Left forelimb (tissue), 1 donor: ENCODE measurements around the gene IFNLR1.

Source experiments
- DNase-seq: peaks from one replicate; pipeline ENCODE4 v3.0.0-alpha.2; 2018; ENCODE audit warnings: low spot score

IFNLR1 gene

DNA sequence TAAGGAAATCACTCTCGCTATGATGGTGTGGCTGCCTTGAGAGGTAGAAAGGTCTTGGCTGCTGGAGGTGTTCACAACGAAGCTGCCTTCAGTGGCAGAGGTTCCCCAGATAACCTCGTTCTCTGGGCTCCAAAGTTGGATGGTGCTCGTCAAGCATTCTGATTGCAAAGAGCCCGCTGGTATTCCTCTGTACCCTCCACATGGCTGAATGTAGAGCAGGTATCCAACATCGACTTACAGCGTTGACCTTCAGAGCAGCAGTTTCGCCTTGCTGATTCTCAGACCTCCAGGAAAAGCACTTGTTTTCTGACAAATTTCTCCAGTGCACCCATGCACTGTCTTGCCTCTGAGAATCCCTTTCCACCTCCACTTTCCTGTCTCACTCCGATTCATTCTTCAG, 39.9 kb downstream of the IFNLR1 start:
- DNase-seq, result no peak

DNA sequence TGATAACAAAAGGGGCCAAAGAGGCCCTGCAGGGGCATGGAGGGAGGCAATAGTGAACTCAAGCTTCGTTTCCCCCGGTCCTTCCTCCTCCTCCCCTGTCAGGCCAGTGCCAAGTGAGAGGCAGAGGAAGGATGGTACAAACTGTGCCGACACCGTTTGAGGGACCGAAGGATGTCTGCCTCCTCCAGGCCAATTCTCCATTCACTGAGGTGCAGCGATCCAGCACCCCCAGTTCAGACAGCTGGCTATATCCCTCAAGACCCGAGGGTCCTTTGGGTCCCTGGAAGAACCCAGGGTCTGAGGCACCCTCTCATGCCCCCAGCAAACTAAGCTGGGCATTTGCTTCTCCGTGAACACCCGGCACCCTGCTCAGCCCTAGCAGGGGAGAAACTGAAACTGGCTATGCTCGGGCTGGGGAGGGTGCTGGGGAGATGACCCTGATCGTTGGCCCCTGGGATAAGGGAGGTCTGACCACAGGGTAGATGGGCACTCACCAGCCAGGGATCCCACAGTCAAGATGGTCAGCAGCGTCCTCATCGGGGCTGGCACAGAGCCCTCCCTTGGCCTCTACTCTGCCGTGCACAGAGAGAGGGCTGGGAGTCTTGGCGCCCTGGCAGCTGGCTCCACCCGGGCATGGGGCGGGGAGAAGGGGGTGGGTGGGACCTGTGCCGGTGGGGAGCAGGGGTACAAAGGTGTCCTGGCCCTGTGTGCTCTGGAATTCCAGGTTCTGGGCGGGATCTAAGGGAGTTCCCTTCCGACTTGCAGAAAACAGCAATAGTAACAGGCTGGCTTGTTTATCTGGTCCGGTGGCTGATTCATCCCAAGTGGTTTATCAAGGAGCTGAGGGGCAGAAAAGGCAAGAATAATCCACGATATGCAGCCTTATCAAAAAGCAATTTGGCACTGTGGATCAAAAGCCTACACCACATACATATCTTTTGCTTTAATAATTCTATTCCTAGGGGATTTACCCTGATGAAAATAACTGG, 44.2 kb downstream of the IFNLR1 start, which contains the start of gene IL22RA1:
TSS of gene IL22RA1 (minus strand) at position 595 of the 989 bp plus-strand sequence. CDS start at position 537, 58 bp downstream.
- DNase-seq, result no peak

GRCh38 chr1:24141311-24141997, 45.6 kb downstream of the IFNLR1 start:
- DNase-seq, result no peak

DNA sequence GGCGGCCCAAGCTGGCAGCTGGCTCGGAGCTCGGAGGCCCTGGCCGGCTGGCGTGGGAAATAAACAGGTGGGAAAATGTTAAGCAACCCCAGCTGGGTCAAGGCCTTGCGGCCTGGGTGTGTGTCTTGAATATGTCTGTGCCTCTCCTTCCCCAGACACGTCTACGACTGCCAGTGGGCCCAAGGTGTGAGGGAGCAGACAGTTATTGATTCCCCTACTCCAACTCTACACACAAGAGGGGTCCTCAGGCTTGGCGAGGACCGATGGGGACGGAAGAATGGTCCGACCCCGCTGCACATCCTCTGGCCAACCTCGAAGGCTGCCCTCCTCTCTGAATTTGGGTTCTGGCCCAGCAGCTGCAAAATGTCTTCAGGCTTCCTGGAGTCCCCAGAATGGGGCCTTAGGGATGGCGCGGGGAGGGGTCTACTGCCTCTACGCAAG, 46.3 kb downstream of the IFNLR1 start:
- DNase-seq, result no peak

DNA sequence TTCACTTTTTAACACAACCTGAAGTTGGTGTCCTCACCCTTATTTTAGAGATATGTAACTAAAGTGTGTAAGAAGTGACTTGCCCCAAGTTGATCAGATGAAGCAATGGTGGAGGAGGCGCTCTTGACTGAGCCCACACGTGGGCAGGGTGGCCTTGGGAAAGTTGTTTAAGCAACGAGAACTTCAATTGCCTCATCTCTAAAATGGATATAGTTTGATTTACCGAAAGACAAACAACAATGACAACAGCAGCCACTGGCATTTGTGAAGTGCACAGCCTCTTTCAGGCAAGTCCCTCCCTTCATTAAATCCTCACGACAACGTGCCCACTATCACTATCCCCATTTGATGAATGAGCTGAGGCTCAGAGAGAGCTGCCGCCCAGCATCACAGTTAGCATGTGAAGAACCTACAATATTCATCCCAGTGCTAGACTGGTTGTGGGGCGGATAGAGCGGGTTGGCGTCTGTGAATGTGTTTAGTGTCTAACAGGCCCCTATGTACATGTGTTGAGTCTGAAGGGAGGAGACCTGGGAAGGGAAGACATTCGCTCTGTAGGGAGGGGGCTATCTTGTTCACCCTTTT, 47.2 kb downstream of the IFNLR1 start:
- DNase-seq, result no peak

DNA sequence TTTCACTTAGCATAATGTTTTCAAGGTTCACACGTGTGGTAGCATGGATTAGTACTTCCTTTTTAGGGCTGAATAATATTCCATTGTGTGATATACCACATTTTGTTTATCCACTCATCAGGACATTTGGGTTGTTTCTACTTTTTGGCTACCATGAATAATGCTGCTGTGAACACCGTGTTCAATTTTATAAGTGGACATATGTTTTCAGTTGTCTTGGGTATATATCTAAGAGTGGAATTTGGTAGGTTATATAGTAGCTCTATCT, 47.9 kb downstream of the IFNLR1 start:
- no peak for DNase-seq

DNA sequence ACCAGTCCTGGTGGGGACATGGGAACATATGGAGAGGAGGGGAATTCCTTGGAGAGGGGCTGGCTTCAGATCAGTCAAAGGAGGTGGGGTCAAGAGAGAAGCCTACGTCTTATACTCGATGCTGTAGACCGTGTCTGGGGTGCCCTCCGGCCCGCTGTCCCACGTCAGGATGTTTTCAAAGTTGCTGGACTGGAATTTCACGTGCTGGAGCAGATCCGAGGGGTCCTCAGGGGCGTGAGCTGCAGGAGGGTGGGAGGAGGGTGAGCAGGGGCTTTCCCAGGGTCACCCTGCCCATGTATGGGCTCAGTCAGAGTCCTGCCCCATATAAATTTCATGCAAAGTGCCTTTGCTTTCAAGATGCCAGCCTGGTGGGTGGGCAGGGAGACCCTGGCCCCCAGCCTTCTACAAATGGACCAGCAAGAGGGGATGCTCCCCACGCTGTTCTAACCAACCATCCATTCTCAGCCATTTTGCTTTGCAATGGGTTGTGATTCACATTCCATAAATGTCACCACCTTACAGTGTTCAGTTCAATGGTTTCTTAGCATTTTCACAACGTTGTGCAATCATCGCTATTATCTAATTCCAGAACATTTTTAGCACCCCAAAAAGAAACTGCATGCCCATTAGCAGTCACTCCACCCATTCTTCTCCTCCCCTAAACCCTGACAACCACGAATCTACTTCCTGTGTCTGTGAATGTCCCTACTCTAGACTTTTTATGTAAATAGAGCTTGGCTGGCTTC, 48.4 kb downstream of the IFNLR1 start:
- DNase-seq, result no peak

- DNase-seq, result no peak
Measured at GRCh38 chr1:24136956-24137539, 50.0 kb downstream of the IFNLR1 start.

DNA sequence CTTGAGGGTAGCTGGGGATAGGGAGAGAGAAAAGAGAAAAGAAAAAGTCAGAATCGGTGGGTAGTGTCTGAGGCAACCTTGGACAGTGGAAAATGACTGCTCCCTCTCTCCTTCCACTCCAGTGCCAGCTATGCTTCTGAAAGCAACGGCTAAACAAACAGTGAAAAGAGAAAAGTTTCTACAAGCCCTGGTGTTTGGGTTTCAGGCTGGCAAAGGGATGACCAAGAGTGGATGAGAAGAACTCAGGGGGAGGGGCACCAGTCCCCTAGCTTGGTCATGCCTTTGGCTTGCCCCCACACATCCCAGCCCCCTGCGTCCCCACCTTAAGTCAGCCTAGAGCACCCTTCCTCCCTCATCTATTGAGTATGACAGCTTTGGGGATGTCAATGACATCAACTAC, 52.7 kb downstream of the IFNLR1 start:
- no peak for DNase-seq

- no peak for DNase-seq
Measured at GRCh38 chr1:24133819-24134218, 53.3 kb downstream of the IFNLR1 start.

- DNase-seq, result no peak
Measured at GRCh38 chr1:24130385-24130784, 56.7 kb downstream of the IFNLR1 start.

- DNase-seq, result no peak
Measured at GRCh38 chr1:24127801-24128363, 59.2 kb downstream of the IFNLR1 start.

GRCh38 chr1:24127134-24127800, 59.8 kb downstream of the IFNLR1 start:
- no peak for DNase-seq

- no peak for DNase-seq
Measured at GRCh38 chr1:24126672-24127023, 60.4 kb downstream of the IFNLR1 start.

- DNase-seq, result no peak
Measured at GRCh38 chr1:24126018-24126671, 60.9 kb downstream of the IFNLR1 start.

DNA sequence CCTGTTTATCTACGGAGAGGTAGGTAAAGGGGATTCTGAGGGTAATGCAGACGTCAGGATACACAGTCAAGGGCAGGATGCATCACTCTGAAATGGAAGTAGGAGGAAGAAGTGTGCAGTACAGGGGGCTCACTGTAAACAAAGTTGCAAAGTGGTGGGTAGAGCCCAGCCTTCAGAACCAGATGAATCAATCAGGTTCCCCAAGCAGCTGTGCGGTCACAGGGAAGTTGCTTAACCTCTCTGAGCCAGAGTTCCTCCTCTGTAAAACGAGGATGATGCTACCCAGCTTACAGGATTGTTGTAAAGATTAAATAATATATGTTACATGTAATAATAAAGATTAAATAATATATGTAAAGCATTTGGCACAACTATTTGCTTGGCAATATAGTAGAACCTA, 61.6 kb downstream of the IFNLR1 start:
- DNase-seq, result no peak

DNA sequence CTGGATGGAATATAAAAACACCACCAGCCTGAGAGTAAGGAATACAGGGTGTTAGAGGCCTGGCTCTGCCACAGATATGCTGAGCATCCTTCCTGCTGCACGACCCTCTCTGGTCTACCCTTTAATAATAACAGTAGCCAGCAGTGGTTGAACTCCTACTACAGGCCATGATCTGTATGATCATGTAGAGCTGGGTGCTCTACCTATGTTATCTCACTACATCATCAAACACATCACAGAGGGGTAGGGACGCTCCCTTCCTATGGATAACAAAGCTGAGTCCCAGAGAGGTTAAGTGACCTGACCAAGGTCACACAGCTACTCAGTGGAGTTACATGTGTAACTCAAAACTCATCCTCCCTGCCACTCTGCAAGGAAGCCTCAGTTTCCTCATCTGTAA, 62.1 kb downstream of the IFNLR1 start:
- no peak for DNase-seq

DNA sequence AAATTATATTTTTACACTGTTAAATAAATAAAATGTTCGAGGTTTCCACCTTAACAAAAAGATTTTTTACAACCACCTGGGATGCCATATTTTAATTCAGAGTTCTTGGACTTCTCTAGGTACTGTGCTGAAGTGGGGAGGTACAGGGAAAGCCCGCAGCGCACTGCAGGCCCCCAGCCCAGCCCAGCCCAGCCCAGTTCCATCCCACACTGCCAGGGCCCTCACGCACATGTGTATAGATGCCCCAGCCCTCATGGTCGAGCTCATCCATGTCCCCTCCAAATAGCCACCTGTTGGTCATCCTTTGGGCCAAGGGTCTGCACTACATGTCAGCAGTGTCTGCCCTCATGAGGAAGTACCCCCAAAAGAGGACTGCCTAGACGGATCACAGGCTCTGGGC, 63.5 kb downstream of the IFNLR1 start:
- no peak for DNase-seq

DNA sequence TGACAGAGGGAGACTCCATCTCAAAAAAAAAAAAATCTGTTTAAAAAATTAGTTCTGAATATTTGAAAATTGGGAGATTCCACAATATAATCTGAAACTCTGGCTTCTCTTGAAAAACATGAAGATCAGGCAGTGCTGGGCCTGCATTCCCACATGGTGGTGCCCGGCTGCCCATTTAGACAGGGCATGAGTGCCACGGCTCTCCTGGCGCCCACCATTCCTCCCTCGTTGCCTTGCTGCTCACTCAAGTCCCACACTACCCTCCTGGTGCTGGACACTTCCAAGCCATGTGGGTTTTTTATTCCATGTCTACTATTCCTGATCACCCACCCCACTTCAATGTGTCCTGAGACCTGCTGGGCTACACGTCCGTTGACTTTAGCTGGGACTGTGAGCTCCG, 64.3 kb downstream of the IFNLR1 start:
- DNase-seq, result no peak

GRCh38 chr1:24121406-24121805, 65.7 kb downstream of the IFNLR1 start:
- no peak for DNase-seq

- no peak for DNase-seq
Measured at GRCh38 chr1:24120965-24121364, 66.1 kb downstream of the IFNLR1 start.
